ENCODE results near the gene TMEM221.
A peak's percentile ranks its signal among the peaks of the same experiment; 100 is the strongest.

TMEM221 gene

DNA sequence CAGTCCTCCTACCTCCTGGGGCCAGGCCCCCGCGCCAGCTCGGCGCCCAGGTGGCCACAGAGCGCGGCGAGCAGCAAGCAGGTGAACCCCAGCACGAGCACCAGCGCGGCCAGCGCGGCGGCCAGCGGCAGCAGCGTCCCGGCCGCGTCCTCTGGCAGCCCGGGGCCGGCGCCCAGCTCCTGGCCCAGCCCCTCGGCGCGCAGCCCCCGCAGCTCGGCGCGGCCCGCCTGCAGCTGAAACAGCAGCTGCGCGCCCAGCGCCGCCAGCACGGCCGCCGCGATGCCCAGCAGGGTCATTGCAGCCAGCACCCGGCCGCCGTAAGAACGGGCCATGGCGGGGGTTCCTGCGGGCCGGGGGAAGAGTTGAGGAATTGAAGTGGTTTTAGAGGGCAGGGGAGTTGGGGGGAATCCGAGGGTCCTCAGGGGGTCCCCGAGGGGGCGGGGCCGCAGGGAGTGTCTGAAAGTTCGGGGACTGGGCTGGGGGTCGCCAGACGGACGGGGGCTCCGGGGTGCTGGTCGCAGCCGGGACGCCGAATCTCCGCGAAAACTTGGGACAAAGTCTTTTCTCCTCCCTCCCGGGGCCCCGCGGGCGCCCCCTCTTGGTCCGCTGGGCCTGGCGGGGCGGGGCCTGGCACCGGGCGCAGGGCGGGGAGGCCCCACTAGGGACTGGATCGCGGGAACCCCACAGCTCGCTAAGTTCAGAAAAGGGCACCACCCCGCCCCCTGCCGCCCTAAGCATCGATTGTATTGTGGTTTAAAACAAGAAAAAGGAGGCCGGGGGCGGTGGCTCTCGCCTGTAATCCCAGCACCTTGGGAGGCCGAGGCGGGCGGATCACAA is at the start of gene TMEM221:
Gene TMEM221 (minus strand): TSS at position 538 of the 837 bp plus-strand sequence. CDS start 206 bp downstream, at position 332.
- 0 out of 2 replicates have a peak, but pooled peaks cover 3% of the 10 kb centered on the region for H3K4me1 ChIP-seq
- peak; percentile 33 to 84 for DNase-seq (ENCODE audit: low spot score in 2 of 2)
- H3K9me3 ChIP-seq = no peaks in the 10 kb centered on the region
- H3K36me3 ChIP-seq (replicated peaks) = no peaks in the 10 kb centered on the region
- no peaks in the 10 kb centered on the region for H3K27me3 ChIP-seq (ENCODE audit: low read depth)
- peak within 1 kb of the TSS; percentile 50 for H3K4me3 ChIP-seq
- in situ Hi-C loops (cut with MboI; ENCODE audit: low sequenced_read_pairs) = no loop called here

DNA sequence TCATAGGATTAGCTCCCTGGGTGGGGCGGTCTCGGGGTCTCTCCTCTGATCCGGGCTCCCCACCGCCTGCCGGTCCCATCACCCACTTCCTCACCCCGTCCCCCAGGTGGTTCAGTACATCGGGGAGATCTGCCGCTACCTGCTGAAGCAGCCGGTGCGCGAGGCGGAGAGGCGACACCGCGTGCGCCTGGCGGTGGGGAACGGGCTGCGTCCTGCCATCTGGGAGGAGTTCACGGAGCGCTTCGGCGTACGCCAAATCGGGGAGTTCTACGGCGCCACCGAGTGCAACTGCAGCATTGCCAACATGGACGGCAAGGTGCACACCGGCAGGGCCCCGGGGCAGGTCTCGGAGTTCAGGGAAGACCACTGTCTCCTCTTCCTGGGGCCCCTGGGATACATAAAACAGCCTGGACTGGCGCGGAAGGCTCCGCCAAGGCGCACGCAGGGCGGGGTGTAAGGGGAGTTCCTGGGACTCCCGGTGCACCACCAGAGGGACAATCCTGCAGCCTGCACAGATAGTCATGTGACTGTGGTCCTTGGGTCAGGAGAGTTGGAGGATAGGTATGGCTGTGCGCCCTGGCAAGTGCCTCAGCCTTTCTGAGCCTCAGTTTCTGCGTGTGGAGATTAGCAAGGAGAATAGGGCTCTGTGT is 48.8 kb upstream of the TMEM221 start:
- no peak for DNase-seq (ENCODE audit: low spot score in 2 of 2)
- no peaks in the 10 kb centered on the region for H3K9me3 ChIP-seq
- H3K4me1 ChIP-seq = peaks cover 7% of the 10 kb centered on the region
- no peaks in the 10 kb centered on the region for H3K27me3 ChIP-seq (ENCODE audit: low read depth)
- in situ Hi-C loops (cut with MboI; ENCODE audit: low sequenced_read_pairs) = no loop called here
- H3K36me3 ChIP-seq (replicated peaks) = no peaks in the 10 kb centered on the region
- H3K4me3 ChIP-seq = no peak overlapping the region

- peak; percentile 70 to 91 for DNase-seq (ENCODE audit: low spot score in 2 of 2)
- in situ Hi-C loops (cut with MboI; ENCODE audit: low sequenced_read_pairs) = no loop called here
- Histone ChIP-seq H3K36me3 (replicated peaks) (no peaks in the 10 kb centered on the region), H3K4me1 (peaks cover 7% of the 10 kb centered on the region), H3K27me3 (ENCODE audit: low read depth) (no peaks in the 10 kb centered on the region), H3K4me3 (no peak overlapping the region), H3K9me3 (no peaks in the 10 kb centered on the region)
Measured at GRCh38 chr19:17496337-17496997, 48.0 kb upstream of the TMEM221 start.

GRCh38 chr19:17495639-17496296 is 47.3 kb upstream of the TMEM221 start:
- H3K4me3 ChIP-seq = no peak overlapping the region

DNA sequence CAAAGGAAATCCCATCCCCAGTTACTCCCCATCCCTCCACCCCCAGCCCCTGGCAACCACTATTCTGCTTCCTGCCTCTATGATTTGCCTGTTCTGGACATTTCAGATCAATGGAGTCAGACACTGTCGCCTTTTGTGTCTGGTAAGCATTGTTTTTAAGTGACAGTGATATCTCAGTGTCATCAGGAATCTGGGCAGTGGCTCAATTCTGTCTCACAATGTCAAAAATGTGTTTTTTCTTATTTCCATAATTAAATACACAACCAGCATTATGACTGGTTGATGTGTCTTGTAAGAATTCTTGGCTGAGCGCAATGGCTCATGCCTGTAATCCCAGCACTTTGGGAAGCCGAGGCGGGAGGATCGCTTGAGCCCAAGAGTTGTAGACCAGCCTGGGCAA is 42.8 kb upstream of the TMEM221 start:
- Histone ChIP-seq H3K36me3 (replicated peaks) (no peaks in the 10 kb centered on the region), H3K27me3 (ENCODE audit: low read depth) (no peaks in the 10 kb centered on the region), H3K9me3 (no peaks in the 10 kb centered on the region), H3K4me3 (no peak overlapping the region), H3K4me1 (peaks cover 11% of the 10 kb centered on the region)
- in situ Hi-C loops (cut with MboI; ENCODE audit: low sequenced_read_pairs) = no loop called here
- no peak for DNase-seq (ENCODE audit: low spot score in 2 of 2)

More at GRCh38 chr19:17495639-17496296, 47.3 kb upstream of the TMEM221 start:
- no peaks in the 10 kb centered on the region for H3K9me3 ChIP-seq
- no peak for DNase-seq (ENCODE audit: low spot score in 2 of 2)
- peaks cover 7% of the 10 kb centered on the region for H3K4me1 ChIP-seq
- in situ Hi-C loops (cut with MboI; ENCODE audit: low sequenced_read_pairs) = no loop called here
- H3K27me3 ChIP-seq (ENCODE audit: low read depth) = no peaks in the 10 kb centered on the region
- H3K36me3 ChIP-seq (replicated peaks) = no peaks in the 10 kb centered on the region

DNA sequence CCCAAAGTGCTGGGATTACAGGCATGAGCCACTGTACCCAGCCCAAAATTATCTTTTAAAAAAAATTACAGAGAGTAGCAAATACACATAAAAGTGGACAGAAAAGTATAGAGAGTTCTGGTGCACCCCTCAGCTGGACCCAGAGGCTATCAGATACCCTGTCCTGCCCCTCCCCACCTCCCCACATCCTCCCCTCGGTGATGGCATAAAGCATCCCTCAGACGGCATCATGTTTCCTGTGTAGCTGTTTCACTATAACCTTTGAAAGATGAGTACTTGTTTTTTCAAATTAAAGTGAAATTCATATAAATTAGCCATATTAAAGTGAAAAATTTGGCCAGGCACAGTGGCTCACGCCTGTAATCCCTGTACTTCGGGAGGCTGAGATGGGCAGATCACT is 41.9 kb upstream of the TMEM221 start:
- in situ Hi-C loops (cut with MboI; ENCODE audit: low sequenced_read_pairs) = no loop called here

GRCh38 chr19:17489392-17490030 is 41.0 kb upstream of the TMEM221 start:
- Histone ChIP-seq H3K4me1 (peaks cover 11% of the 10 kb centered on the region), H3K4me3 (no peak overlapping the region), H3K9me3 (no peaks in the 10 kb centered on the region), H3K36me3 (replicated peaks) (no peaks in the 10 kb centered on the region), H3K27me3 (ENCODE audit: low read depth) (no peaks in the 10 kb centered on the region)
- DNase-seq (ENCODE audit: low spot score in 2 of 2) = no peak
- in situ Hi-C loops (cut with MboI; ENCODE audit: low sequenced_read_pairs) = no loop called here

More for the DNA sequence above, 41.9 kb upstream of the TMEM221 start:
- DNase-seq (ENCODE audit: low spot score in 2 of 2) = no peak
- Histone ChIP-seq H3K4me1 (peaks cover 11% of the 10 kb centered on the region), H3K4me3 (no peak overlapping the region), H3K36me3 (replicated peaks) (no peaks in the 10 kb centered on the region), H3K9me3 (no peaks in the 10 kb centered on the region), H3K27me3 (ENCODE audit: low read depth) (no peaks in the 10 kb centered on the region)

DNA sequence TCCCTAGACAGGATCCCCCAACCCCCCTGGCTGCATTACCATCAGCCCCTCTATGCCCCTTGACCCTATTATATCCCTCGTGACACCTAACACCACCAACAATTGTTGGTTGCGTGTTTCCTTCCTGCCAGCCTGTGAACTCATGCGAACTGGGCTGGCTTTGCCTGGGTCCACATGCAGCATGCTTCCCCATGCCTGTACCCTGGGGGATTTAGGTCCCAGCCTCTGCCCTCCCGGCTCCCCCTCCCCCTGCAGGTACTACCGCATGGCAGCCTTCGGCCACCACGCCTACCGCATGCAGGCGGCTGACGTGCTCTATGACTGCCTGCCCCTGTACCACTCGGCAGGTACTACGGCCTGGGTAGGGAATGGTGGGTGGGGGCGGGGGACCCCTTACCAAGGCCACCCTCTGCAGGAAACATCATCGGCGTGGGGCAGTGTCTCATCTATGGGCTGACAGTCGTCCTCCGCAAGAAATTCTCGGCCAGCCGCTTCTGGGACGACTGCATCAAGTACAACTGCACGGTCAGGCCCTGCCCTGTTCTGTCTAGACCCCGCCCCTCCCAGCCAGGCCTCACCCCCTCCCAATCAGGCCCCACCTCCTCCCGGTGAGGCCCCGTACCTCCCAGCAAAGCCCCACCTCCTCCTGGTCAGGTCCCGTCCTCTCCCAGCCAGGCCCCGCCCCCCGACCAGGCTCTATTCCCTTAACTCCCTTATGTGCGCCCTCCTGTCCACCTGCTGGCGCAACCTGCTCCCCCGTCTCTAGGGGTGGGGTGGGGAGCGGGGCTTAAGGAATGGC is 40.3 kb upstream of the TMEM221 start:
- DNase-seq (ENCODE audit: low spot score in 2 of 2) = peak; percentile 94 to 100
- Histone ChIP-seq H3K9me3 (no peaks in the 10 kb centered on the region), H3K4me3 (peak overlapping the region; percentile 31), H3K36me3 (replicated peaks) (no peaks in the 10 kb centered on the region), H3K27me3 (ENCODE audit: low read depth) (no peaks in the 10 kb centered on the region), H3K4me1 (peaks cover 11% of the 10 kb centered on the region)
- in situ Hi-C loops (cut with MboI; ENCODE audit: low sequenced_read_pairs) = no loop called here

GRCh38 chr19:17487284-17488121 is 39.0 kb upstream of the TMEM221 start:
- no peaks in the 10 kb centered on the region for H3K27me3 ChIP-seq (ENCODE audit: low read depth)
- in situ Hi-C loops (cut with MboI; ENCODE audit: low sequenced_read_pairs) = no loop called here

GRCh38 chr19:17486545-17487240 is 38.2 kb upstream of the TMEM221 start:
- H3K4me3 ChIP-seq = no peak overlapping the region
- in situ Hi-C loops (cut with MboI; ENCODE audit: low sequenced_read_pairs) = no loop called here
- H3K36me3 ChIP-seq (replicated peaks) = no peaks in the 10 kb centered on the region
- no peaks in the 10 kb centered on the region for H3K27me3 ChIP-seq (ENCODE audit: low read depth)
- H3K4me1 ChIP-seq = peaks cover 11% of the 10 kb centered on the region
- DNase-seq (ENCODE audit: low spot score in 2 of 2) = no peak
- H3K9me3 ChIP-seq = no peaks in the 10 kb centered on the region

More at GRCh38 chr19:17487284-17488121, 39.0 kb upstream of the TMEM221 start:
- H3K36me3 ChIP-seq (replicated peaks) = no peaks in the 10 kb centered on the region
- no peak for DNase-seq (ENCODE audit: low spot score in 2 of 2)
- H3K4me3 ChIP-seq = no peak overlapping the region
- no peaks in the 10 kb centered on the region for H3K9me3 ChIP-seq
- peaks cover 11% of the 10 kb centered on the region for H3K4me1 ChIP-seq

GRCh38 chr19:17484520-17485185 is 36.2 kb upstream of the TMEM221 start:
- H3K9me3 ChIP-seq = no peaks in the 10 kb centered on the region
- H3K27me3 ChIP-seq (ENCODE audit: low read depth) = no peaks in the 10 kb centered on the region
- in situ Hi-C loops (cut with MboI; ENCODE audit: low sequenced_read_pairs) = no loop called here
- no peak for DNase-seq (ENCODE audit: low spot score in 2 of 2)
- H3K36me3 ChIP-seq (replicated peaks) = no peaks in the 10 kb centered on the region
- H3K4me3 ChIP-seq = no peak overlapping the region
- peaks cover 11% of the 10 kb centered on the region for H3K4me1 ChIP-seq

Data from HAP-1 (cell line).